ENCODE measurements around the gene USP3. TPM values are rescaled to one million over a fixed set of nuclear protein-coding genes. Genes with fewer than 3 reads are reported as not detected.

Gene USP3
- total RNA-seq, 4 donors from 2014 or later: 26.5 to 96.3 (median 65.8) TPM

DNA sequence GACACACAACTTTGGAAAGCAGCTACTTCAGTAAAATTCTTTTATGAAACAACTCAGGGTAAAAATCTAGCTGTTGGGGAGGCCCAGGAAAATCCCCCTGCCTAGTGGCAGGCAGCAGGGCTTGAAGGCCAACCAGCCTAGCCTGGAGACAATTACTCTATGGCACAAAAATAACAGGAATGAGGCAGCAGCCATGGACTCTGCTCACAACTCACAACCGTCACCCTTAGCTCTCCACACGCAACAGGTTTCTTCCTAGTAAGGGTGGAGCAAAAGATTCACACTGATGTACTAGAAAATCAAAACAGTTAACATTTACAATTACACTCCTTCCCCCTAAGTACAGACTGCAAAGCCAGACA, 92.3 kb downstream of the USP3 start:
- intact Hi-C loops (cut with DNase I; ENCODE audit: low total_unique reads): loop anchor here (10.0 kb wide), 1 partner anchor 92 kb away; the partner anchor contains the start of gene USP3
- DNase-seq: no peak
- Histone ChIP-seq H3K4me1 (peaks cover 0 to 3% of the 10 kb centered on the region in 2 donors), H3K9me3 (no peaks in the 10 kb centered on the region), H3K36me3 (no peaks in the 10 kb centered on the region), H3K27me3 (no peaks in the 10 kb centered on the region), H3K4me3 (peak overlapping the region; percentile 23 to 46), H3K27ac (peak overlapping the region; percentile 84 to 93)
- TF ChIP-seq, protein P1, sequence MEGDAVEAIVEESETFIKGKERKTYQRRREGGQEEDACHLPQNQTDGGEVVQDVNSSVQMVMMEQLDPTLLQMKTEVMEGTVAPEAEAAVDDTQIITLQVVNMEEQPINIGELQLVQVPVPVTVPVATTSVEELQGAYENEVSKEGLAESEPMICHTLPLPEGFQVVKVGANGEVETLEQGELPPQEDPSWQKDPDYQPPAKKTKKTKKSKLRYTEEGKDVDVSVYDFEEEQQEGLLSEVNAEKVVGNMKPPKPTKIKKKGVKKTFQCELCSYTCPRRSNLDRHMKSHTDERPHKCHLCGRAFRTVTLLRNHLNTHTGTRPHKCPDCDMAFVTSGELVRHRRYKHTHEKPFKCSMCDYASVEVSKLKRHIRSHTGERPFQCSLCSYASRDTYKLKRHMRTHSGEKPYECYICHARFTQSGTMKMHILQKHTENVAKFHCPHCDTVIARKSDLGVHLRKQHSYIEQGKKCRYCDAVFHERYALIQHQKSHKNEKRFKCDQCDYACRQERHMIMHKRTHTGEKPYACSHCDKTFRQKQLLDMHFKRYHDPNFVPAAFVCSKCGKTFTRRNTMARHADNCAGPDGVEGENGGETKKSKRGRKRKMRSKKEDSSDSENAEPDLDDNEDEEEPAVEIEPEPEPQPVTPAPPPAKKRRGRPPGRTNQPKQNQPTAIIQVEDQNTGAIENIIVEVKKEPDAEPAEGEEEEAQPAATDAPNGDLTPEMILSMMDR (IDR thresholded peaks at IDR 0.05): no peak
- TF ChIP-seq POLR2A (IDR thresholded peaks at IDR 0.05): no peak

DNA sequence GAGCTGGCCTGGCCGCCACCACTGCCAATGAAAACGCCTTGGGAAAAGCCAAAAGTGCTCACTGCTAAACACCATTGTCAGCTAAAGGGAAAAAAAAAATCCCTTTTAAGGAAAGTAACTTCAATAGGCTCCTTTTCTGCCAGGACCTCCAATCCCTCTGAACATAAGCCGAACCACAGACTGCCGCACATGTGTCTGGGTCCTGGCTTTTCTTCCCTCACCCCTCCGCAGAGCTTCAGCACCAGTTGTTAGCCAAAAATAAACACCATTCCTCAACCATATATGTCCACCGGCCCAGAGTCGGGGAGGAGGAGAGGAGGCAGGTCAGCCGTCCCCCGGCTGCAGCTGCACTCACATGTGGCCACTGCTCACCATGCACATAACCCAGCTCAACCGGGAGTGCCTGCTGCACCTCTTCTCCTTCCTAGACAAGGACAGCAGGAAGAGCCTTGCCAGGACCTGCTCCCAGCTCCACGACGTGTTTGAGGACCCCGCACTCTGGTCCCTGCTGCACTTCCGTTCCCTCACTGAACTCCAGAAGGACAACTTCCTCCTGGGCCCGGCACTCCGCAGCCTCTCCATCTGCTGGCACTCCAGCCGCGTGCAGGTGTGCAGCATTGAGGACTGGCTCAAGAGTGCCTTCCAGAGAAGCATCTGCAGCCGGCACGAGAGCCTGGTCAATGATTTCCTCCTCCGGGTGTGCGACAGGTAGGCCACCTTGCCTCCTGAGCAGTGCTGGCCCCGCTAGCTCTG, 92.8 kb downstream of the USP3 start, which contains the start of gene FBXL22:
Gene FBXL22, plus strand, starts transcription at position 350 of the 753 bp plus-strand sequence. Its CDS starts 6 bp downstream, at position 356.
- Histone ChIP-seq H3K27me3 (no peaks in the 10 kb centered on the region), H3K9me3 (no peaks in the 10 kb centered on the region), H3K36me3 (no peaks in the 10 kb centered on the region), H3K4me1 (peaks cover 0 to 3% of the 10 kb centered on the region in 2 donors), H3K27ac (peak within 1 kb of the TSS; percentile 84 to 93), H3K4me3 (peak within 1 kb of the TSS; percentile 23 to 46)
- intact Hi-C loops (cut with DNase I; ENCODE audit: low total_unique reads): loop anchor here (10.0 kb wide), 1 partner anchor 92 kb away; the partner anchor contains the start of gene USP3
- peak; percentile 57 to 76 for DNase-seq
- no peak for TF ChIP-seq POLR2A (IDR thresholded peaks at IDR 0.05)
- TF ChIP-seq, protein P1 (IDR thresholded peaks at IDR 0.05): no peak

DNA sequence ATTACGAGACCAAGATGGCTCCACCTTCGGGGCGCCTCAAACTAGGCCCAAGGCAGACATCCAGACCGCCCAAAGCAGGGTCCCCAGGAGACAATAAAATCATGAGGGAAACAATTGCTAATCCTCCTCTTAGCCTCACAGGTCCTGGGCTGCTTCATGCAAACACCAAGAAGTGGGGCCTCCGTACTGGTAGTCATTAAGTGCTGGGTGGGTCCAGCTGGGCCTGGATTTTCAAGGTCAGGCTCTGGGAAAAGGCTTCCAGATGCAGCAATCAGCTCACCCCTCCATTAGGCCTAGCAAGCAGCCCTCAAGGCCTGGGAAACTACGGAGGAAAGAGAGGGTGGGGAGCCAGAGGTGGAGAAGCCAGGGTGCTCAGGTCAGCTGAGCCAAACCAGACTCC, 93.4 kb downstream of the USP3 start:
- Histone ChIP-seq H3K9me3 (no peaks in the 10 kb centered on the region), H3K4me1 (peaks cover 0 to 3% of the 10 kb centered on the region in 2 donors), H3K4me3 (peak overlapping the region; percentile 23 to 46), H3K36me3 (no peaks in the 10 kb centered on the region), H3K27me3 (no peaks in the 10 kb centered on the region), H3K27ac (peak overlapping the region; percentile 84 to 93)
- no peak for TF ChIP-seq POLR2A (IDR thresholded peaks at IDR 0.05)
- TF ChIP-seq, protein P1 (IDR thresholded peaks at IDR 0.05): no peak
- intact Hi-C loops (cut with DNase I; ENCODE audit: low total_unique reads): loop anchor here (10.0 kb wide), 1 partner anchor 93 kb away; the partner anchor contains the start of gene USP3
- DNase-seq: no peak

DNA sequence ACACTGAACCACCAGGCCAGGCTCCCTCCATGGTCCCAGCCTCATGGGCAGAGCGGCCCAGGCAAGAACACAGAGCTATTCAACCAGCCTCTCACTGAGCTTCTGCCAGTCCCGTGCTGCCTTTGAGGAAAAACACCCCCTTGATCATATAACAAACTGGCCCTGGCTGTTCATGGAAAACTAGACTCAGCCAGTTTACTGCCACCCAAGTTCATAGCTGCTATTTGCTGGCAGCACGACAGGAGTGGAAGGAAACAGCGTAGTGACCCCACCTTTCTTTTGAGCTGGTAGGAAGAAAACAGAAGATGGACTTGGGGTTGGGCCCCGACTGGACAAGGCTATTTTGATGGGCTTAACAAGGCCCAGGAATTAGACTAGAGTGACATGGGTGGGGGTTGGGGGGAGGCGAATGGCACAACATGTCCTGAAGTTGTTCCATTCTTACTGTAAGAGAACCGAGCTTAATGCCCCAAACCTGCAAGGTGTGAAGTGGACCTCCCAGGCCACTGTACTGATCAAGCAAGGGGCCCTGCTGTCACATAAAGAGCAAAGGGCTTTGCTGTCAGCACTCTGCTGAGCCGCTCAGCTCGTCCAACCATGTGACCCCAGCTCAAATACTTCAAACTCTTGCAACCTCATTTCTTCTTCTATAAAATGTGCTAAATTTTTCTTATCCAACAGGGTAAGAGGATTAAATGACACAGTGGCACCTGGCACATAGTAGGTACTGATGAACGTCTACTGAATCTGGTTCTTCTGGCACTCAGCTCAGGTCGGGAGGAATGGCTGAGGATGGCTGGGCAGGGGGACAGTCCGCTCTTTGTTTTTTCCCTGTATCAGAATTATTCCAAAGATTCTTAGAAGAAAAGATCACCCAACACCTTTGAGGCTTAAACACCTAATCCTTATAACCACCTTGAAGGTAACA, 94.3 kb downstream of the USP3 start:
- peak; percentile 56 to 69 for DNase-seq

More for the DNA sequence above, 94.3 kb downstream of the USP3 start:
- TF ChIP-seq, protein P1 (IDR thresholded peaks at IDR 0.05): no peak
- peak in 1 of 2 donors; percentile 9 for TF ChIP-seq POLR2A (IDR thresholded peaks at IDR 0.05)
- H3K4me1 ChIP-seq: peaks cover 0 to 3% of the 10 kb centered on the region in 2 donors
- no peaks in the 10 kb centered on the region for H3K27me3 ChIP-seq
- H3K36me3 ChIP-seq: no peaks in the 10 kb centered on the region
- intact Hi-C loops (cut with DNase I; ENCODE audit: low total_unique reads): loop anchor here (10.0 kb wide), 1 partner anchor 94 kb away; the partner anchor contains the start of gene USP3
- peak overlapping the region; percentile 84 to 93 for H3K27ac ChIP-seq
- H3K9me3 ChIP-seq: no peaks in the 10 kb centered on the region
- H3K4me3 ChIP-seq: peak overlapping the region; percentile 23 to 46
